ENCODE measurements around the gene FBXO7.

FBXO7 gene

DNA sequence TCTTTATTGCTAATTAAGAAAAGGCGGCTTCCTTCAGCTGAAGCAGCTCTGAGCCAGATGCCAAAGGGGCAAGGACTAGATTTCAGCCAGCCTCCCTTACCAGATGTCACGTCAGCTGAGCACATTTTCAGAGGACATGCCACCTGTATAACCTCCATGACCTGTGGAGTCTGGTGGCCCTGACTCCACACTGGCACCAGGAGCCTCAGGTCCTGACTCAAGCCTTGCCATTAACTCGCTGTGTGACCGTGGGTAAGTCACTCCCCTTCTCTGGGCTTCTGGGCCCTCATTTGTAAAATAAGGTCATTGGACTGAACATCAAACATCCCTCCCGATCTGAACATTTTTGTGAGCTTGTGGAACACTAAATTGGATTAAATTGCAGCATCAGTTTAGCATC lies 46.0 kb downstream of the FBXO7 start:
- H3K4me3 ChIP-seq (ENCODE audit: low read depth, low read length), result no peak overlapping the region
- ChIA-PET POLR2A (no interaction called here), CTCF (interaction anchor here (0.5 to 6.5 kb wide), 4 partner anchors 8 to 276 kb away, joined by 3 to 28 read pairs (median 8); no protein-coding TSS in a partner anchor)
- TF ChIP-seq ZNF366 (tag by site-specific recombination; conservative IDR thresholded peaks at IDR 0.05) (no peak), ZNF501 (tag by site-specific recombination; IDR thresholded peaks at IDR 0.05) (no peak), ZBTB26 (tag by site-specific recombination; optimal IDR thresholded peaks at IDR 0.05) (no peak), ZNF248 (tag by site-specific recombination; IDR thresholded peaks at IDR 0.05) (no peak), ZNF362 (tag by site-specific recombination; IDR thresholded peaks at IDR 0.05) (no peak), ZNF777 (tag by site-specific recombination; IDR thresholded peaks at IDR 0.05; ENCODE audit: borderline replicate concordance) (no peak), ZNF391 (tag by site-specific recombination; IDR thresholded peaks at IDR 0.05; ENCODE audit: borderline replicate concordance, low read depth) (no peak), ZNF223 (tag by site-specific recombination; IDR thresholded peaks at IDR 0.05) (no peak), ZNF23 (tag by site-specific recombination; IDR thresholded peaks at IDR 0.05; ENCODE audit: borderline replicate concordance) (no peak), BCL6B (tag by site-specific recombination; IDR thresholded peaks at IDR 0.05) (no peak), ZNF768 (tag by site-specific recombination; IDR thresholded peaks at IDR 0.05) (no peak), ZNF561 (tag by site-specific recombination; IDR thresholded peaks at IDR 0.05; ENCODE audit: borderline replicate concordance) (no peak), HOXA7 (CRISPR knock-in tag; IDR thresholded peaks at IDR 0.05; ENCODE audit: borderline replicate concordance) (no peak), MEIS1 (CRISPR knock-in tag; IDR thresholded peaks at IDR 0.05; ENCODE audit: borderline replicate concordance) (no peak), HIC1 (tag by site-specific recombination; IDR thresholded peaks at IDR 0.05) (no peak), OVOL3 (tag by site-specific recombination; IDR thresholded peaks at IDR 0.05) (no peak), ZNF350 (tag by site-specific recombination; IDR thresholded peaks at IDR 0.05) (no peak), ZNF37A (tag by site-specific recombination; IDR thresholded peaks at IDR 0.05) (no peak), ZNF677 (tag by site-specific recombination; IDR thresholded peaks at IDR 0.05) (no peak)
- TF ChIP-seq, protein P1, sequence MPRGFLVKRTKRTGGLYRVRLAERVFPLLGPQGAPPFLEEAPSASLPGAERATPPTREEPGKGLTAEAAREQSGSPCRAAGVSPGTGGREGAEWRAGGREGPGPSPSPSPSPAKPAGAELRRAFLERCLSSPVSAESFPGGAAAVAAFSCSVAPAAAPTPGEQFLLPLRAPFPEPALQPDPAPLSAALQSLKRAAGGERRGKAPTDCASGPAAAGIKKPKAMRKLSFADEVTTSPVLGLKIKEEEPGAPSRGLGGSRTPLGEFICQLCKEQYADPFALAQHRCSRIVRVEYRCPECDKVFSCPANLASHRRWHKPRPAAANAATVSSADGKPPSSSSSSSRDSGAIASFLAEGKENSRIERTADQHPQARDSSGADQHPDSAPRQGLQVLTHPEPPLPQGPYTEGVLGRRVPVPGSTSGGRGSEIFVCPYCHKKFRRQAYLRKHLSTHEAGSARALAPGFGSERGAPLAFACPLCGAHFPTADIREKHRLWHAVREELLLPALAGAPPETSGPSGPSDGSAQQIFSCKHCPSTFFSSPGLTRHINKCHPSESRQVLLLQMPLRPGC (tag by site-specific recombination; IDR thresholded peaks at IDR 0.05), result no peak
- no peaks in the 10 kb centered on the region for H3K36me3 ChIP-seq (ENCODE audit: control insufficient read depth in 2 of 2, insufficient read depth in 1 of 2, low read length in 2 of 2)
- H3K9me3 ChIP-seq (ENCODE audit: control insufficient read depth, insufficient read depth, low read depth, low read length), result no peaks in the 10 kb centered on the region
- H3K4me1 ChIP-seq (ENCODE audit: control insufficient read depth, insufficient read depth, low read length), result no peaks in the 10 kb centered on the region
- H3K27ac ChIP-seq (ENCODE audit: extremely low read depth, low read depth, low read length), result no peak overlapping the region
